Left ventricle myocardium inferior (tissue), 1 donor: ENCODE data around the gene LGR6. TPM values are rescaled to one million over a fixed set of nuclear protein-coding genes. Genes with fewer than 3 reads are reported as not detected.

Source experiments
- DNase-seq: peaks from one replicate; pipeline ENCODE4 v3.0.0-alpha.2; 2020
- H3K27ac ChIP-seq: fragments of 200-600 bp; replicated peaks from 2 replicates; pipeline ENCODE4 v1.8.0; 2021
- H3K27me3 ChIP-seq: fragments of 200-600 bp; 2 replicates; pipeline ENCODE4 v1.8.0; 2021; ENCODE audit warnings: low read depth
- H3K36me3 ChIP-seq: fragments of 200-600 bp; 2 replicates; pipeline ENCODE4 v1.8.0; 2021
- H3K4me1 ChIP-seq: fragments of 200-600 bp; 2 replicates; pipeline ENCODE4 v1.8.0; 2021
- H3K4me3 ChIP-seq: fragments of 200-600 bp; 2 replicates; pipeline ENCODE4 v1.8.0; 2021; ENCODE audit warnings: mild to moderate bottlenecking, moderate library complexity
- H3K9me3 ChIP-seq: fragments of 200-600 bp; replicated peaks from 2 replicates; pipeline ENCODE4 v1.8.0; 2021
- CTCF ChIP-seq: fragments of 200-600 bp; IDR thresholded peaks from 2 replicates; pipeline ENCODE4 v1.8.0; 2021; ENCODE audit warnings: antibody characterized with exemption, mild to moderate bottlenecking, borderline replicate concordance
- intact Hi-C: fragments of 100-400 bp; cut with micrococcal nuclease; formaldehyde crosslinking; loops from one replicate; pipeline ENCODE4 v1.11.0; 2022
- total RNA-seq: library from RNA; stranded (reverse); fragmentation: NEBNext Ultra II Directional; extraction: Animal tissue kit (Norgen Biotek cat#: 25700); gene quantifications from one replicate; pipeline ENCODE4 v1.2.1, GENCODE V29; 2021
- donor health status: DM: no; HTN: yes; CAD: no; lungs with severe emphysema.

Gene LGR6
- total RNA-seq, 1 donor from 2014 or later = 0.60 TPM

- Histone ChIP-seq H3K9me3 (no peaks in the 10 kb centered on the region), H3K4me1 (peaks cover 44% of the 10 kb centered on the region), H3K36me3 (no peaks in the 10 kb centered on the region), H3K4me3 (no peak overlapping the region), H3K27me3 (peaks cover 12% of the 10 kb centered on the region), H3K27ac (peak overlapping the region; percentile 83)
- DNase-seq = peak; percentile 60
- no peak for TF ChIP-seq CTCF
- intact Hi-C loops = no loop called here
These were observed 7.1 kb downstream of the LGR6 start for GRCh38 chr1:202200669-202201068.

- no peak for DNase-seq
- intact Hi-C loops = no loop called here
- peaks cover 44% of the 10 kb centered on the region for H3K4me1 ChIP-seq
- no peak overlapping the region for H3K4me3 ChIP-seq
- TF ChIP-seq CTCF = no peak
- no peaks in the 10 kb centered on the region for H3K36me3 ChIP-seq
- peak overlapping the region; percentile 83 for H3K27ac ChIP-seq
- peaks cover 14% of the 10 kb centered on the region for H3K27me3 ChIP-seq
- H3K9me3 ChIP-seq = no peaks in the 10 kb centered on the region
These were observed 7.7 kb downstream of the LGR6 start for GRCh38 chr1:202201266-202201665.

GRCh38 chr1:202201971-202202370 is 8.4 kb downstream of the LGR6 start:
- H3K4me3 ChIP-seq = no peak overlapping the region
- DNase-seq = no peak
- no peaks in the 10 kb centered on the region for H3K9me3 ChIP-seq
- no peaks in the 10 kb centered on the region for H3K36me3 ChIP-seq
- intact Hi-C loops = no loop called here
- H3K27ac ChIP-seq = peak overlapping the region; percentile 83
- H3K4me1 ChIP-seq = peaks cover 44% of the 10 kb centered on the region
- no peak for TF ChIP-seq CTCF
- peaks cover 15% of the 10 kb centered on the region for H3K27me3 ChIP-seq

- intact Hi-C loops = no loop called here
- H3K36me3 ChIP-seq = no peaks in the 10 kb centered on the region
- peaks cover 44% of the 10 kb centered on the region for H3K4me1 ChIP-seq
- peak overlapping the region; percentile 83 for H3K27ac ChIP-seq
- DNase-seq = peak; percentile 33
- no peak overlapping the region for H3K4me3 ChIP-seq
- no peak for TF ChIP-seq CTCF
- H3K27me3 ChIP-seq = peaks cover 20% of the 10 kb centered on the region
- H3K9me3 ChIP-seq = no peaks in the 10 kb centered on the region
These were observed 9.0 kb downstream of the LGR6 start for GRCh38 chr1:202202500-202203168.

- intact Hi-C loops = no loop called here
- no peak for TF ChIP-seq CTCF
These were observed 9.8 kb downstream of the LGR6 start for GRCh38 chr1:202203238-202204039.

More at GRCh38 chr1:202203238-202204039, 9.8 kb downstream of the LGR6 start:
- H3K4me1 ChIP-seq = peaks cover 44% of the 10 kb centered on the region
- DNase-seq = no peak
- H3K27me3 ChIP-seq = peaks cover 28% of the 10 kb centered on the region
- no peaks in the 10 kb centered on the region for H3K36me3 ChIP-seq
- no peaks in the 10 kb centered on the region for H3K9me3 ChIP-seq
- H3K27ac ChIP-seq = peak overlapping the region; percentile 83
- H3K4me3 ChIP-seq = no peak overlapping the region
